HepG2 (cell line): ENCODE data around the gene NXT2. TPM values are rescaled to one million over a fixed set of nuclear protein-coding genes. Genes with fewer than 3 reads are reported as not detected.

Source experiments
- ATF7-NPFF ChIP-seq: sonication (generic); formaldehyde crosslinking; IDR thresholded peaks from 2 replicates; pipeline ENCODE4 v1.8.1; 2023; ENCODE audit warnings: mild to moderate bottlenecking, low read depth, missing genetic modification reagents, moderate library complexity
- CEBPB ChIP-seq: IDR thresholded peaks from 2 replicates; pipeline ENCODE4 v1.6.1; 2011; ENCODE audit warnings: low read depth, low read length, improper control_type of control experiment, borderline replicate concordance
- CEBPG ChIP-seq: IDR thresholded peaks from 2 replicates; pipeline ENCODE4 v1.6.1; 2016
- HNRNPLL ChIP-seq: fragments of 200-400 bp; formaldehyde crosslinking; IDR thresholded peaks from 2 replicates; pipeline ENCODE4 v1.6.1; 2017; ENCODE audit warnings: mild to moderate bottlenecking, low read depth, low read length; ENCODE audit not compliant: poor library complexity, severe bottlenecking
- SMAD9 ChIP-seq: sonication (generic); formaldehyde crosslinking; IDR thresholded peaks from 2 replicates; pipeline ENCODE4 v1.5.1; 2020; ENCODE audit warnings: mild to moderate bottlenecking, missing genetic modification reagents
- WIZ ChIP-seq: sonication (generic); formaldehyde crosslinking; IDR thresholded peaks from 2 replicates; pipeline ENCODE4 v1.5.1; 2020; ENCODE audit warnings: mild to moderate bottlenecking, missing genetic modification reagents
- ZNF430 ChIP-seq: sonication (generic); formaldehyde crosslinking; IDR thresholded peaks from 2 replicates; pipeline ENCODE4 v1.9.0; 2021; ENCODE audit warnings: mild to moderate bottlenecking, missing genetic modification reagents
- ZNF652 ChIP-seq: IDR thresholded peaks from 2 replicates; pipeline ENCODE4 v1.6.1; 2016; ENCODE audit warnings: low read depth, borderline replicate concordance
- ZNF781 ChIP-seq: sonication (generic); formaldehyde crosslinking; IDR thresholded peaks from 2 replicates; pipeline ENCODE4 v1.5.1; 2020; ENCODE audit warnings: borderline replicate concordance, mild to moderate bottlenecking, missing genetic modification reagents; ENCODE audit errors: not compliant biosample characterization
- polyA plus RNA-seq, 8 experiments: library from polyadenylated mRNA; depleted of rRNA in 3 of 8; stranded (reverse) in 7 of 8; unstranded in 1 of 8; fragments of >200 nt; fragmentation: Illumina TruSeq in 4 of 8; extraction: Trizol in 4 of 8; gene quantifications; 2 replicates each; pipeline versions ENCODE4 v1.2.1 to v1.2.3, GENCODE V29; 2011 to 2016; ENCODE audit warnings: low read depth in 4 of 8, missing spikeins in 1 of 8, mixed read lengths in 1 of 8; ENCODE audit not compliant: insufficient read depth in 1 of 8
- total RNA-seq, 5 experiments: library from RNA; depleted of rRNA; stranded (reverse); fragments of >200 nt; fragmentation: Illumina TruSeq; extraction: Trizol; gene quantifications; 2 replicates each; pipeline ENCODE4 v1.2.3, GENCODE V29; 2016; ENCODE audit warnings: low read depth in 1 of 5
- TF ChIP-seq, protein P1 (sequence below): sonication (generic); formaldehyde crosslinking; conservative IDR thresholded peaks from 2 replicates; pipeline ENCODE4 v1.8.0; 2022; ENCODE audit warnings: mild to moderate bottlenecking, moderate library complexity, missing genetic modification reagents
- TF ChIP-seq, protein P2 (sequence below): sonication (generic); formaldehyde crosslinking; IDR thresholded peaks from 2 replicates; pipeline ENCODE4 v1.5.1; 2020; ENCODE audit warnings: missing genetic modification reagents, mild to moderate bottlenecking, borderline replicate concordance
- TF ChIP-seq, protein P3 (sequence below): sonication (generic); formaldehyde crosslinking; IDR thresholded peaks from 2 replicates; pipeline ENCODE4 v1.8.0; 2022; ENCODE audit warnings: low read depth, missing genetic modification reagents
- TF ChIP-seq, protein P4 (sequence below): sonication (generic); formaldehyde crosslinking; IDR thresholded peaks from 2 replicates; pipeline ENCODE4 v1.4.0; 2020; ENCODE audit warnings: missing genetic modification reagents
- TF ChIP-seq, protein P5 (sequence below): sonication (generic); formaldehyde crosslinking; IDR thresholded peaks from 2 replicates; pipeline ENCODE4 v1.9.0; 2021; ENCODE audit warnings: mild to moderate bottlenecking, missing genetic modification reagents

The NXT2 gene
- total and polyA plus RNA-seq, 2 of the 13 experiments (the other 11 are each of a cell fraction or from before 2014, with no cell fraction given), result 9.5 to 14.9 TPM

DNA sequence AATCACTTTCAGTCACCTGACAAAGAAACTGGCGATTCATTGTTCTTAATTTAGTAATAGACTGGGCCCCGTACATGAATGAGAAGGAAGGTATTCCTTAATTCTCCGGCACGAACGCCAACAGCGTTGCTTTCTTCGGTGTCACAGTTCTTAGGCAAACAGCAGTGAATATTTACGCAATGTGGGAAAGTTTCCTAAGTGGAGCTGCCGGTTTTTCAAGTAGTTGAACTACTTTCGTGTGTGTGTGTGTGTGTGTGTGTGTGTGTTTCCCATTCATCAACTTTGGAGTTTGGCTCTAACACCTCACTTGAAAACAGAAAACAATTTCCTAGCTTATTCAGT lies 651 bp downstream of the NXT2 start (continued):
- TF ChIP-seq ZNF781 (no peak), WIZ (CRISPR knock-in tag) (no peak), ATF7-NPFF (CRISPR knock-in tag) (0 out of 2 replicates have a peak, but pooled peaks have one; percentile 0), HNRNPLL (peak; percentile 96), CEBPB (peak; percentile 83), ZNF652 (CRISPR knock-in tag) (no peak), SMAD9 (CRISPR knock-in tag) (no peak), ZNF430 (CRISPR knock-in tag) (no peak), CEBPG (CRISPR knock-in tag) (peak; percentile 64)
- TF ChIP-seq, protein P1, sequence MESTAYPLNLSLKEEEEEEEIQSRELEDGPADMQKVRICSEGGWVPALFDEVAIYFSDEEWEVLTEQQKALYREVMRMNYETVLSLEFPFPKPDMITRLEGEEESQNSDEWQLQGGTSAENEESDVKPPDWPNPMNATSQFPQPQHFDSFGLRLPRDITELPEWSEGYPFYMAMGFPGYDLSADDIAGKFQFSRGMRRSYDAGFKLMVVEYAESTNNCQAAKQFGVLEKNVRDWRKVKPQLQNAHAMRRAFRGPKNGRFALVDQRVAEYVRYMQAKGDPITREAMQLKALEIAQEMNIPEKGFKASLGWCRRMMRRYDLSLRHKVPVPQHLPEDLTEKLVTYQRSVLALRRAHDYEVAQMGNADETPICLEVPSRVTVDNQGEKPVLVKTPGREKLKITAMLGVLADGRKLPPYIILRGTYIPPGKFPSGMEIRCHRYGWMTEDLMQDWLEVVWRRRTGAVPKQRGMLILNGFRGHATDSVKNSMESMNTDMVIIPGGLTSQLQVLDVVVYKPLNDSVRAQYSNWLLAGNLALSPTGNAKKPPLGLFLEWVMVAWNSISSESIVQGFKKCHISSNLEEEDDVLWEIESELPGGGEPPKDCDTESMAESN (CRISPR knock-in tag), result no peak
- TF ChIP-seq, protein P2, sequence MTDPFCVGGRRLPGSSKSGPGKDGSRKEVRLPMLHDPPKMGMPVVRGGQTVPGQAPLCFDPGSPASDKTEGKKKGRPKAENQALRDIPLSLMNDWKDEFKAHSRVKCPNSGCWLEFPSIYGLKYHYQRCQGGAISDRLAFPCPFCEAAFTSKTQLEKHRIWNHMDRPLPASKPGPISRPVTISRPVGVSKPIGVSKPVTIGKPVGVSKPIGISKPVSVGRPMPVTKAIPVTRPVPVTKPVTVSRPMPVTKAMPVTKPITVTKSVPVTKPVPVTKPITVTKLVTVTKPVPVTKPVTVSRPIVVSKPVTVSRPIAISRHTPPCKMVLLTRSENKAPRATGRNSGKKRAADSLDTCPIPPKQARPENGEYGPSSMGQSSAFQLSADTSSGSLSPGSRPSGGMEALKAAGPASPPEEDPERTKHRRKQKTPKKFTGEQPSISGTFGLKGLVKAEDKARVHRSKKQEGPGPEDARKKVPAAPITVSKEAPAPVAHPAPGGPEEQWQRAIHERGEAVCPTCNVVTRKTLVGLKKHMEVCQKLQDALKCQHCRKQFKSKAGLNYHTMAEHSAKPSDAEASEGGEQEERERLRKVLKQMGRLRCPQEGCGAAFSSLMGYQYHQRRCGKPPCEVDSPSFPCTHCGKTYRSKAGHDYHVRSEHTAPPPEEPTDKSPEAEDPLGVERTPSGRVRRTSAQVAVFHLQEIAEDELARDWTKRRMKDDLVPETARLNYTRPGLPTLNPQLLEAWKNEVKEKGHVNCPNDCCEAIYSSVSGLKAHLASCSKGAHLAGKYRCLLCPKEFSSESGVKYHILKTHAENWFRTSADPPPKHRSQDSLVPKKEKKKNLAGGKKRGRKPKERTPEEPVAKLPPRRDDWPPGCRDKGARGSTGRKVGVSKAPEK (CRISPR knock-in tag), result no peak
- TF ChIP-seq, protein P3, sequence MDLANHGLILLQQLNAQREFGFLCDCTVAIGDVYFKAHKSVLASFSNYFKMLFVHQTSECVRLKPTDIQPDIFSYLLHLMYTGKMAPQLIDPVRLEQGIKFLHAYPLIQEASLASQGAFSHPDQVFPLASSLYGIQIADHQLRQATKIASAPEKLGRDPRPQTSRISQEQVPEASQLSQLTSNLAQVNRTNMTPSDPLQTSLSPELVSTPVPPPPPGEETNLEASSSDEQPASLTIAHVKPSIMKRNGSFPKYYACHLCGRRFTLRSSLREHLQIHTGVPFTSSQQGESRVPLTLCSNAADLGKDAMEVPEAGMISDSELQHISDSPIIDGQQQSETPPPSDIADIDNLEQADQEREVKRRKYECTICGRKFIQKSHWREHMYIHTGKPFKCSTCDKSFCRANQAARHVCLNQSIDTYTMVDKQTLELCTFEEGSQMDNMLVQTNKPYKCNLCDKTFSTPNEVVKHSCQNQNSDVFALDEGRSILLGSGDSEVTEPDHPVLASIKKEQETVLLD (CRISPR knock-in tag), result 0 out of 2 replicates have a peak, but pooled peaks have one; percentile 31
- TF ChIP-seq, protein P4, sequence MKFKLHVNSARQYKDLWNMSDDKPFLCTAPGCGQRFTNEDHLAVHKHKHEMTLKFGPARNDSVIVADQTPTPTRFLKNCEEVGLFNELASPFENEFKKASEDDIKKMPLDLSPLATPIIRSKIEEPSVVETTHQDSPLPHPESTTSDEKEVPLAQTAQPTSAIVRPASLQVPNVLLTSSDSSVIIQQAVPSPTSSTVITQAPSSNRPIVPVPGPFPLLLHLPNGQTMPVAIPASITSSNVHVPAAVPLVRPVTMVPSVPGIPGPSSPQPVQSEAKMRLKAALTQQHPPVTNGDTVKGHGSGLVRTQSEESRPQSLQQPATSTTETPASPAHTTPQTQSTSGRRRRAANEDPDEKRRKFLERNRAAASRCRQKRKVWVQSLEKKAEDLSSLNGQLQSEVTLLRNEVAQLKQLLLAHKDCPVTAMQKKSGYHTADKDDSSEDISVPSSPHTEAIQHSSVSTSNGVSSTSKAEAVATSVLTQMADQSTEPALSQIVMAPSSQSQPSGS, result no peak
- TF ChIP-seq, protein P5, sequence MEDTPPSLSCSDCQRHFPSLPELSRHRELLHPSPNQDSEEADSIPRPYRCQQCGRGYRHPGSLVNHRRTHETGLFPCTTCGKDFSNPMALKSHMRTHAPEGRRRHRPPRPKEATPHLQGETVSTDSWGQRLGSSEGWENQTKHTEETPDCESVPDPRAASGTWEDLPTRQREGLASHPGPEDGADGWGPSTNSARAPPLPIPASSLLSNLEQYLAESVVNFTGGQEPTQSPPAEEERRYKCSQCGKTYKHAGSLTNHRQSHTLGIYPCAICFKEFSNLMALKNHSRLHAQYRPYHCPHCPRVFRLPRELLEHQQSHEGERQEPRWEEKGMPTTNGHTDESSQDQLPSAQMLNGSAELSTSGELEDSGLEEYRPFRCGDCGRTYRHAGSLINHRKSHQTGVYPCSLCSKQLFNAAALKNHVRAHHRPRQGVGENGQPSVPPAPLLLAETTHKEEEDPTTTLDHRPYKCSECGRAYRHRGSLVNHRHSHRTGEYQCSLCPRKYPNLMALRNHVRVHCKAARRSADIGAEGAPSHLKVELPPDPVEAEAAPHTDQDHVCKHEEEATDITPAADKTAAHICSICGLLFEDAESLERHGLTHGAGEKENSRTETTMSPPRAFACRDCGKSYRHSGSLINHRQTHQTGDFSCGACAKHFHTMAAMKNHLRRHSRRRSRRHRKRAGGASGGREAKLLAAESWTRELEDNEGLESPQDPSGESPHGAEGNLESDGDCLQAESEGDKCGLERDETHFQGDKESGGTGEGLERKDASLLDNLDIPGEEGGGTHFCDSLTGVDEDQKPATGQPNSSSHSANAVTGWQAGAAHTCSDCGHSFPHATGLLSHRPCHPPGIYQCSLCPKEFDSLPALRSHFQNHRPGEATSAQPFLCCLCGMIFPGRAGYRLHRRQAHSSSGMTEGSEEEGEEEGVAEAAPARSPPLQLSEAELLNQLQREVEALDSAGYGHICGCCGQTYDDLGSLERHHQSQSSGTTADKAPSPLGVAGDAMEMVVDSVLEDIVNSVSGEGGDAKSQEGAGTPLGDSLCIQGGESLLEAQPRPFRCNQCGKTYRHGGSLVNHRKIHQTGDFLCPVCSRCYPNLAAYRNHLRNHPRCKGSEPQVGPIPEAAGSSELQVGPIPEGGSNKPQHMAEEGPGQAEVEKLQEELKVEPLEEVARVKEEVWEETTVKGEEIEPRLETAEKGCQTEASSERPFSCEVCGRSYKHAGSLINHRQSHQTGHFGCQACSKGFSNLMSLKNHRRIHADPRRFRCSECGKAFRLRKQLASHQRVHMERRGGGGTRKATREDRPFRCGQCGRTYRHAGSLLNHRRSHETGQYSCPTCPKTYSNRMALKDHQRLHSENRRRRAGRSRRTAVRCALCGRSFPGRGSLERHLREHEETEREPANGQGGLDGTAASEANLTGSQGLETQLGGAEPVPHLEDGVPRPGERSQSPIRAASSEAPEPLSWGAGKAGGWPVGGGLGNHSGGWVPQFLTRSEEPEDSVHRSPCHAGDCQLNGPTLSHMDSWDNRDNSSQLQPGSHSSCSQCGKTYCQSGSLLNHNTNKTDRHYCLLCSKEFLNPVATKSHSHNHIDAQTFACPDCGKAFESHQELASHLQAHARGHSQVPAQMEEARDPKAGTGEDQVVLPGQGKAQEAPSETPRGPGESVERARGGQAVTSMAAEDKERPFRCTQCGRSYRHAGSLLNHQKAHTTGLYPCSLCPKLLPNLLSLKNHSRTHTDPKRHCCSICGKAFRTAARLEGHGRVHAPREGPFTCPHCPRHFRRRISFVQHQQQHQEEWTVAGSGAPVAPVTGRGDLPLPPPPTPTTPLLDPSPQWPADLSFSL, result peak; percentile 69
